ENCODE results near the gene DLGAP1. TPM values are rescaled to one million over a fixed set of nuclear protein-coding genes. Genes with fewer than 3 reads are reported as not detected.

DLGAP1 gene
- total RNA-seq, 2 experiments from 2014 or later, result 0.31 to 0.36 TPM

GRCh38 chr18:3758531-3758930, 696.6 kb downstream of the DLGAP1 start:
- Mint-ChIP-seq H3K27ac (no peak overlapping the region), H3K36me3 (ENCODE audit: low read depth) (no peaks in the 10 kb centered on the region), H3K9me3 (peaks cover 7% of the 10 kb centered on the region), H3K4me1 (ENCODE audit: low read depth) (no peaks in the 10 kb centered on the region), H3K4me3 (no peak overlapping the region), H3K27me3 (peaks cover 8% of the 10 kb centered on the region)
- Histone ChIP-seq H3K36me3 (ENCODE audit: insufficient read depth, low read length) (no peaks in the 10 kb centered on the region), H3K27ac (ENCODE audit: low read depth in 1 of 2, low read length in 2 of 2) (no peak overlapping the region), H3K4me3 (ENCODE audit: low read length) (no peak overlapping the region), H3K9me3 (ENCODE audit: control insufficient read depth in 1 of 2, insufficient read depth in 1 of 2, low read length in 2 of 2) (peaks cover 0 to 8% of the 10 kb centered on the region in 2 experiments), H3K4me1 (ENCODE audit: insufficient read depth, low read length) (no peaks in the 10 kb centered on the region), H3K27me3 (ENCODE audit: control insufficient read depth in 1 of 2, insufficient read depth in 2 of 2, low read length in 2 of 2) (no peaks in the 10 kb centered on the region)
- intact Hi-C loops (cut with DNase I, micrococcal nuclease), result no loop called here
- ATAC-seq (ENCODE audit: poor library complexity), result no peak
- peak in 2 of 14 experiments; percentile 10 to 27 for DNase-seq
- ChIA-PET CTCF (no interaction called here), POLR2A (no interaction called here)
- TF ChIP-seq, protein P1, sequence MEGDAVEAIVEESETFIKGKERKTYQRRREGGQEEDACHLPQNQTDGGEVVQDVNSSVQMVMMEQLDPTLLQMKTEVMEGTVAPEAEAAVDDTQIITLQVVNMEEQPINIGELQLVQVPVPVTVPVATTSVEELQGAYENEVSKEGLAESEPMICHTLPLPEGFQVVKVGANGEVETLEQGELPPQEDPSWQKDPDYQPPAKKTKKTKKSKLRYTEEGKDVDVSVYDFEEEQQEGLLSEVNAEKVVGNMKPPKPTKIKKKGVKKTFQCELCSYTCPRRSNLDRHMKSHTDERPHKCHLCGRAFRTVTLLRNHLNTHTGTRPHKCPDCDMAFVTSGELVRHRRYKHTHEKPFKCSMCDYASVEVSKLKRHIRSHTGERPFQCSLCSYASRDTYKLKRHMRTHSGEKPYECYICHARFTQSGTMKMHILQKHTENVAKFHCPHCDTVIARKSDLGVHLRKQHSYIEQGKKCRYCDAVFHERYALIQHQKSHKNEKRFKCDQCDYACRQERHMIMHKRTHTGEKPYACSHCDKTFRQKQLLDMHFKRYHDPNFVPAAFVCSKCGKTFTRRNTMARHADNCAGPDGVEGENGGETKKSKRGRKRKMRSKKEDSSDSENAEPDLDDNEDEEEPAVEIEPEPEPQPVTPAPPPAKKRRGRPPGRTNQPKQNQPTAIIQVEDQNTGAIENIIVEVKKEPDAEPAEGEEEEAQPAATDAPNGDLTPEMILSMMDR (IDR thresholded peaks at IDR 0.05), result no peak

DNA sequence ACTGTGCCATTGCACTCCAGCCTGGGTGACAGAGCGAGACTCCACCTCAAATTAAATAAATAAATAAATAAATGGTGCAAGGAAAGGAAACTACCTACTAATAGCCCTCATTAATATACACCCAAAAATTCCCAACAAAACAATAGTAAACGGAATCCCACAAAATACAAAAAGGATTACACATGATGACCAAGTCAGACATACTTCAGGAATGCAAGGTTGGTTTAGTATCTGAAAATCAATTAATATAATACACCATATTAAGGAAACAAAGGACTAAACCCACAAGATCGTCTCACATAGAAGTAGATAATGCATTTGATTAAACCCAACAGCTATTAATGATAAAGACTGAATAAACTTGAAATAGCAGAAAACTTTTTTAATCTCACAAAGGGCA, 697.7 kb downstream of the DLGAP1 start:
- POLR2A ChIA-PET, result no interaction called here
- Histone ChIP-seq H3K27ac (ENCODE audit: low read depth in 1 of 2, low read length in 2 of 2) (no peak overlapping the region), H3K36me3 (ENCODE audit: insufficient read depth, low read length) (no peaks in the 10 kb centered on the region), H3K9me3 (ENCODE audit: control insufficient read depth in 1 of 2, insufficient read depth in 1 of 2, low read length in 2 of 2) (peaks cover 0 to 8% of the 10 kb centered on the region in 2 experiments), H3K4me3 (ENCODE audit: low read length) (no peak overlapping the region), H3K4me1 (ENCODE audit: insufficient read depth, low read length) (no peaks in the 10 kb centered on the region), H3K27me3 (ENCODE audit: control insufficient read depth in 1 of 2, insufficient read depth in 2 of 2, low read length in 2 of 2) (no peaks in the 10 kb centered on the region)
- Mint-ChIP-seq H3K4me1 (ENCODE audit: low read depth) (no peaks in the 10 kb centered on the region), H3K27ac (no peak overlapping the region), H3K36me3 (ENCODE audit: low read depth) (no peaks in the 10 kb centered on the region), H3K9me3 (peaks cover 7% of the 10 kb centered on the region), H3K27me3 (peaks cover 11% of the 10 kb centered on the region), H3K4me3 (no peak overlapping the region)
- intact Hi-C loops (cut with DNase I, micrococcal nuclease), result no loop called here
- DNase-seq (no peak), ATAC-seq (ENCODE audit: poor library complexity) (no peak)
- TF ChIP-seq, protein P1 (IDR thresholded peaks at IDR 0.05), result no peak
- CTCF ChIA-PET, result no interaction called here

GRCh38 chr18:3753106-3753505, 702.0 kb downstream of the DLGAP1 start:
- DNase-seq (no peak), ATAC-seq (ENCODE audit: poor library complexity) (no peak)
- POLR2A ChIA-PET, result no interaction called here
- no peaks in the 10 kb centered on the region for H3K27me3 ChIP-seq (ENCODE audit: control insufficient read depth in 1 of 2, insufficient read depth in 2 of 2, low read length in 2 of 2)
- Mint-ChIP-seq H3K27me3 (peaks cover 16% of the 10 kb centered on the region), H3K36me3 (ENCODE audit: low read depth) (no peaks in the 10 kb centered on the region), H3K4me3 (no peak overlapping the region), H3K27ac (no peak overlapping the region), H3K4me1 (ENCODE audit: low read depth) (no peaks in the 10 kb centered on the region), H3K9me3 (peaks cover 7% of the 10 kb centered on the region)
- peaks cover 0 to 8% of the 10 kb centered on the region in 2 experiments for H3K9me3 ChIP-seq (ENCODE audit: control insufficient read depth in 1 of 2, insufficient read depth in 1 of 2, low read length in 2 of 2)
- no peaks in the 10 kb centered on the region for H3K36me3 ChIP-seq (ENCODE audit: insufficient read depth, low read length)
- CTCF ChIA-PET, result no interaction called here
- intact Hi-C loops (cut with DNase I, micrococcal nuclease), result no loop called here
- H3K27ac ChIP-seq (ENCODE audit: low read depth in 1 of 2, low read length in 2 of 2), result no peak overlapping the region
- TF ChIP-seq, protein P1 (IDR thresholded peaks at IDR 0.05), result no peak
- no peak overlapping the region for H3K4me3 ChIP-seq (ENCODE audit: low read length)
- no peaks in the 10 kb centered on the region for H3K4me1 ChIP-seq (ENCODE audit: insufficient read depth, low read length)

All from CD4-positive, alpha-beta T cell (primary cell).